HG03520 (cell line): ENCODE data around the gene PYGM.

Experiments used
- ATAC-seq: cut with Tn5 transposase; IDR thresholded peaks from one replicate; pipeline ENCODE4 v1.9.1; 2021; ENCODE audit warnings: mild to moderate bottlenecking, moderate library complexity; ENCODE audit not compliant: unreplicated experiment

Gene PYGM

GRCh38 chr11:64739871-64740270 lies 19.9 kb downstream of the PYGM start:
- ATAC-seq: no peak

GRCh38 chr11:64736654-64737053 lies 23.1 kb downstream of the PYGM start:
- ATAC-seq: no peak

GRCh38 chr11:64735725-64736259 lies 24.0 kb downstream of the PYGM start:
- no peak for ATAC-seq

- no peak for ATAC-seq
Measured at GRCh38 chr11:64734811-64735724, 24.7 kb downstream of the PYGM start.

GRCh38 chr11:64731601-64732000 lies 28.2 kb downstream of the PYGM start:
- ATAC-seq: no peak

GRCh38 chr11:64729851-64730382 lies 29.9 kb downstream of the PYGM start:
- no peak for ATAC-seq

GRCh38 chr11:64728757-64729365 lies 30.9 kb downstream of the PYGM start:
- ATAC-seq: no peak

GRCh38 chr11:64726867-64727530 lies 32.8 kb downstream of the PYGM start:
- no peak for ATAC-seq

- no peak for ATAC-seq
Measured at GRCh38 chr11:64726211-64726641, 33.5 kb downstream of the PYGM start.

GRCh38 chr11:64724863-64725532 lies 34.8 kb downstream of the PYGM start:
- no peak for ATAC-seq

- no peak for ATAC-seq
Measured at GRCh38 chr11:64723907-64724862, 35.6 kb downstream of the PYGM start.

GRCh38 chr11:64723117-64723906 lies 36.5 kb downstream of the PYGM start, which contains the start of gene NRXN2:
Gene NRXN2 (minus strand): TSS chr11:64723197. CDS start chr11:64713699, 9,498 bp downstream.
- peak; percentile 71 for ATAC-seq

GRCh38 chr11:64722141-64723065 lies 37.4 kb downstream of the PYGM start:
- no peak for ATAC-seq

- ATAC-seq: no peak
Measured at GRCh38 chr11:64721359-64721699, 38.4 kb downstream of the PYGM start.

- no peak for ATAC-seq
Measured at GRCh38 chr11:64720640-64721358, 39.0 kb downstream of the PYGM start.

- ATAC-seq: no peak
Measured at GRCh38 chr11:64720167-64720566, 39.6 kb downstream of the PYGM start.

GRCh38 chr11:64719406-64719805 lies 40.4 kb downstream of the PYGM start:
- ATAC-seq: no peak
